Hematopoietic multipotent progenitor cell treated with erythropoietin and hydrocortisone succinate and interleukin-3 and kit ligand, for 15 days (in vitro differentiated cells): ENCODE results near the gene SHF.
"Not testable (repeated sequence)": the region's sequence is repeated elsewhere in the genome, so short reads cannot be mapped to it uniquely, and the experiment has no call there.

Source experiments
- DNase-seq: peaks from one replicate; pipeline ENCODE4 v3.0.0-alpha.2; 2015; ENCODE audit warnings: low spot score

SHF gene, protein sequence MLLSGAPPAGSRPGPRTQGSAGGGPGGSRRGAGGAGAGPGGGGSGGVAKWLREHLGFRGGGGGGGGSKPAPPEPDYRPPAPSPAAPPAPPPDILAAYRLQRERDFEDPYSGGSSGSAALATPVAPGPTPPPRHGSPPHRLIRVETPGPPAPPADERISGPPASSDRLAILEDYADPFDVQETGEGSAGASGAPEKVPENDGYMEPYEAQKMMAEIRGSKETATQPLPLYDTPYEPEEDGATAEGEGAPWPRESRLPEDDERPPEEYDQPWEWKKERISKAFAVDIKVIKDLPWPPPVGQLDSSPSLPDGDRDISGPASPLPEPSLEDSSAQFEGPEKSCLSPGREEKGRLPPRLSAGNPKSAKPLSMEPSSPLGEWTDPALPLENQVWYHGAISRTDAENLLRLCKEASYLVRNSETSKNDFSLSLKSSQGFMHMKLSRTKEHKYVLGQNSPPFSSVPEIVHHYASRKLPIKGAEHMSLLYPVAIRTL

DNA sequence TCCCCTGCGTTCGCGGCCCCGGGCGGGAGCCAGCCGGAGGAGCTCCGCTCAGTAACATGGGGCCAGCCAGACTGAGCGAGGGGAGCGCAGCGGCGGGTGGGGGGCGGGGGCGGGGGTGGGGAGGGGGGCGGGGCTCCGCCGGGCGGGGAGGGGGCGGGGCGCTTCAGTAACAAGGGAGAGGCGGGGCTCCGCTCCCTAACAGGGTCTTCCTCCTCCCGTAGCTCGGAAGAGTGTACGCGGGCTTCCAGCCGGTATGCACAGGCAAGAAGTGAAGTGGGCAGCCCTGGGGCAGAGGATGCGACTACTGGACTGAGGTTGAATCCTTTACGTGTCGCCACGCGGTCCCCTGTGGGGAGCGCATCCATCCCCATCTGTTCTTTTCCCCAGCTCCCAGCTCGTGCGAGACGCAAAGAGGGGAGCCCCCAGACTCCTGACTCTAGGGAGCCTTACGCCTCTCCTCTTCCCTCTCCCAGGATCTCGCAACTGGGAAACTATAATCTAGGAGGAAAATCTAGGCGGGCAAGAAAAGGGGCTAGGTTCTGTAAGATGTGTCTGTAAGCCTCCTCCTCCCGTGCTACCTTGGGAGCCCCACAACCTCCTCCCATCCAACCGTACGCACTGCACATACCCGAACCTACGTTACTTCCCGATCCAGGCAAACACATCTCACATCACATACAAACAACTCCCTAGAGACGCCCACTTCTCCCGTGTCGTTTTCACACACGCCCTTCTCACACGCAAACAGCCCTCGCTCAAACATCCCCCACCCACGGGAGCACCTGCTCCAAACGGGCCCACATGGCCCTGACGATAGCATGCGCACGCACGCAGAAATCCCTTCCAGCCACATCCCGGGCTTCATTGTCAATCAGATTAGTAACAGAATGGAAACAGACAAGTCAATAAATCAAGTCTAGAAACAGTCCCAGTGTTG, at the start of gene SHF:
SHF (minus strand) TSS at position 73 of the 937 bp plus-strand sequence; CDS start at position 58, 15 bp downstream.
- DNase-seq: no peak

DNA sequence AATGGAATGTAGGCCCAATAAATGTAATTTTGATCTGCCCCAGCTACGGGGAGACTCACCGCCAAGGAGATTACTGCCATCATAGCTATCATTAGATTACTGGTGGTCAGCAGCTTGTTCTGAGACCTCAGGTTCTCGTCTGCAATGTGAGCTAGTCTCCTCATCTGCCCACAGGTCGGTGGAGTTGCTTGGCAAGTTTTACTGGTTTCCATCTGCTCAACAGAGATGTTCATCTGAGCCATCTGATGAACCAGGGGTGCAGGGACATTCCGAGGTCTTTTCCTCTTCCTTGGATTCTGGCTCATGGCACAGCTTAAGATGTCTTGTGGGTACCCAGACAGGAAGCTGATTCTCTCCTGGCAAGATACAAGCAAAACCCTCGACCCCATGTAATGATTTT, 49.0 kb upstream of the SHF start:
- not testable (repeated sequence) for DNase-seq

DNA sequence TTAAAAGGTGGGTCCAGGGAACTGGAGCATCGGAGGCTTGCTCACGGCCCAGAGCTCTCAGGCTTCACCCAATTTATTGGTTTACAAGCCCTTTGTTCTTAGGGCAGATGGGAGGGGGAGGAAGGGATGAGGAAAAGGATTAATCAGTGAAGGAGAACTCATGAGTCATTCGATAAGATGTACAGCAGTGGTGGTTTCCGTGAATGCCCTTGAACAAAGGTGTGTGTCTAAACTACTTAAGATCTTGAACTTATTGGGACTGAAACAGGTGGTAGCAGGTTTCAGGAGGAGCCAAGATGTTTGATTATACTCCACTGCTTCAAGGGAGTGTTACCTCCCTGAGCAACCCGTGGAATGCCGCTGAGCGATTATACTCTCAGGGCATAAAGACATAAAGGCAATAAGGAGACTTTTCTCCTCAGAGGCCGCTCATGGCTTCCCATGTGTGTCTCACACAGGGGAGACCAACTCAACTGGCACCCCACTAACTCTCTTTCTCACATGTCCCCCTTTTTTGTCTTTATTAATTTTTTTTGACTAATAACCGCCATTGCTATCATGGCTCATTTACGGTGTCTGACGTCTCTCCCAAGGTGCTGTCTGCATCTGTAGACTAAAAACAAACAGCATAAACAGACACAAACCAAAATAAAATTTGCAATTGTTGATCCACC, 46.9 kb upstream of the SHF start:
- DNase-seq: no peak

DNA sequence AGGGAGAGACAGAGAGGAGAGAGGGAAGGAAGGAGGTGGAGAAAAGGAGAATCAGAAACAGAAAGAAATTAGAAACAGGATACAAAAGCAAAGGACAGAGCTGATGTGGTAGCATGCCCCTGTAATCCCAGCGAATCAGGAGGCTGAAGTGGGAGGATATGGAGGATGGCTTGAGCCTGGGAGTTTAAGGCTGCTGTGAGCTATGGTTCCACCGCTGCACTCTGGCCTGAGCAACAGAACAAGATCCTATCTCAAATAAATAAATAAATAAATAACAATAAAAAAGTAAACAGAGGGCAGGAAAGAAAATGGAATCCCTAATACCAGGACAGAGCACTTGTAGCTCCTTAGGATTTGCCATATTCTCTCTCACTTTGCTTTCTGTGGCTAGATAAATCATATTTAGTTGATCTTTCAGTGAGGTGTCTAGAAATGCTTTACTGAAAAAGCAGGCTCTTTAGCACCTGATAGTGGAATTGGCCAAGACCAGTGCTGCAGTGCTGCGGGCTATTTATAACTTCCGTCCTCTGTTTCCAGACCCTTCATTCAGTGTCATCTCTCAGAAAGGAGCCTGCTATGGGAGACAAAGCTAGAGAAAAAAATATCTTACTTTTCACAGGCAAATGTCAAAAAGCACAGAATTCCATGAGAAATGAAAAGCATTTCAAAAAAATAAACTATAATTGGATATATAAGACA, 44.2 kb upstream of the SHF start:
- DNase-seq: no peak

DNA sequence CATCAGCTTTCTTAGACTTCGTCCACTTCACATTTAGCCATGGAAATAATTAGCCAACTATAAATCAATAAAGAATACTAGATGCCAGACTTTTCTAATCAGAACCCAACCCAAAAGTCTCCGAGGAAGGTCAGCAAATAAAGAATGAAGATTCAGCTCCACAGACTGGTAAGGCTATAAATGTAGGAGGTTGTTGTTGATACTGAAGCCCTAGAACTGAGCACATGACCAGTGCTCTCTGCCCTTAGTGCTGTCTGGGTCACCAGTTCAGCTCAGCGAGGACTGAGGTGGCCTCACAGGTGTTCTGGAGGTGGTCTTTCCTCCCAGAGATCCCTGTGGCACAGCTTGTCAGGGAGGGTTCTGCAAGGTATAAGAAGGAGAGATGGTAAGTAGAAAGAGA, 43.4 kb upstream of the SHF start:
- no peak for DNase-seq

DNA sequence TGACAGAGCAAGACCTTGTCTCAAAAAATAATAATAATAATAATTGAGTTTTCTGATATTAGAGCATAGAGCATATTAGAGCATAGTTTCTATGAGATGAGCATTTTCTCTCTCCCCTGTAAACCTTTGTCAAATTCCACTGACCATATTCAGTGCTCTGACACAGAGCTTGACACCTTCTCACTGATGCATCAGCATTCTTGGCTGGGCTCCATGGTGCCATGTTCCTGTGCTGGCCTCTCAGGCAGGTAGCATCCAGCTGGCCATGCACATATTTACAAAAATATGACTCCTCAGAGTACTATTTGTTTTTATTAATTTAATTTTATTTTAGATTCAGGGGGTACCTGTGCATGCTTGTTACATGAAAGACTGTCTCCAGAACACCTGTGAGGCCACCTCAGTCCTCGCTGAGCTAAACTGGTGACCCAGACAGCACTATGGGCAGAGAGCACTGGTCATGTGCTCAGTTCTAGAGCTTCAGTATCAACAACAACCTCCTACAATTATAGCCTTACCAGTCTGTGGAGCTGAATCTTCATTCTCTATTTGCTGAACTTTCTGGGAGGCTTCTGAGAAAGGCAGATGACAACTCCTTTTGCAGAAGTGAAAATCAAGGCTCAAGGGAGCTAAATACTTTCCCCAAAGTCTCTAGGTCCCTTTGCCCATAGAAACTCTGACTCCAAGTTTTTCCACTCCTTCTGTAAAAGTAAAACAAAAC, 42.6 kb upstream of the SHF start:
- no peak for DNase-seq

DNA sequence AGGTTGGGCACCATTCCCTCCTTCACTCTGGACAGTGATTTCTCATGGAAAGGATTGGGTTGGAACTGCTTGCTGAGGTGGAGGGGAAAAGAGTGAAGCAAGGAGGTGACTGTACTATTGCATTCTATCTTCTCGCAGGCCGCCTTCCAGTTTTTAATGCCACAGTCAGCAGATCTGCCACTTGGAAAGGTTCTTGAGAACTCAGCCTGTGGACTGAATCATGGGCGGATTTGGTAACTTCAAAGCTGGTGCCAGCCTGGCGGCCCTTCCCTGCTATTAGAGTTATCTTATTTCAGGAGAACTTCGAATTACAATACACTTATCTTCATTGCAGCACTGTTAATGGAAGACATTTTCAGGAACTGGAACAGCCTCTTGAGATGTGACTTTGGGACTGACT, 41.2 kb upstream of the SHF start:
- DNase-seq: no peak

DNA sequence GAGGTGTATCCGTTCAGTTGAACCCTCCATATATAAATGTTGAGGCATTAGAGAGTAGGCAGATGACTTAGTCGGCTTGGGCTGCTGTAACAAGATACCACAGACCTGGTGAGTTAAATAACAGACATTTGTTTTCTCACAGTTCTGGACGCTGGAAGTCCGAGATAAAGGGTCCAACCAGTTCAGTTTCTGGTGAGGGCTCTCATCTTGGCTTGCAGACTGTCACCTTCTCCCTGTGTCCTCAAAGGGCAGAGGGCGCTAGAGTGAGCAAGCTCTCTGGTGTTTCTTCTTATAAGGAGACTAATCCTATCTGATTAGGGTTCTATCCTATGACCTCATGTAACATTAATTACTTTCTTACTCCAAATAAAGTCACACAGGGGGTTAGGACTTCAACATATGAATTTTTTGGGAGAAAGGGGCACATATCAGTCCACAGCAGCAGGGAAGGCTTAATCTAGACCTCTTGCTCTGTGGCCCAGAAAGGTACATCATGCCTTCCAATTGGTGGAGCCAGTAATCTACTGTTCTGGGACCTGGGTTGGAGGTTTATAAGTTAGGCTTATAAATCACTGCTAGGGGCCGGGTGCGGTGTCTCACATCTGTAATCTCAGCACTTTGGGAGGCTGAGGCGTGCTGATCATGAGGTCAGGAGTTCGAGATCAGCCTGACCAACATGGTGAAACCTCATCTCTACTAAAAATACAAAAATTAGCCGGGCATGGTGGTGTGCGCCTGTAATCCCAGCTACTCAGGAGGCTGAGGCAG, 37.9 kb upstream of the SHF start:
- no peak for DNase-seq

DNA sequence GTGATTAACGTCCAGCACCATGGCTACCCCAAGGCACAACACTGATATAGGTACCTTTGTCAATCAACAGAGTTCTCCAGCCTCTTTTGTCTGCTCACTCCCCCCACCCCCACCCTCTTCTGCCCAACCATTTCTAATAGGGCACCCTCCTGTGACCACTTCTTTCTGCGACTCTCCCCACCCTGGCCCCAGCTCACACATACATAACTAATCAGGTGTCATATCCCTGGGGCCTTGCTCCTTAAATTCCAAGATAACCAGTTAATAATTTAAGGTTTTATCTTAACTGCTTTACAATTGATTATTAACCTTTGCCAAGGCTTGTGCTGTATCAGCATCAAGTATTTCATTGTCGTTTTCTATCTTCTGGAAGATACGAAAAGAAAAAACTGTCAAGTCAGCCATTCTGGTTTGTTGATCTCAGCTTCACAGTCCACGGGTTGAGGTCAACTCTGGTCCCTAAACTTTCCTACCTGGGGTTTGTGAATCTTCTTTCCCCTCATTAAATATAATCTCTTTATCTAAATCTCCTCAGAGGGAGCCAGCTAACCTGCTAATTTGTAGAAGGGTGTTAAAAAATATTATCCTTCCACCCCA, 37.0 kb upstream of the SHF start:
- no peak for DNase-seq

DNA sequence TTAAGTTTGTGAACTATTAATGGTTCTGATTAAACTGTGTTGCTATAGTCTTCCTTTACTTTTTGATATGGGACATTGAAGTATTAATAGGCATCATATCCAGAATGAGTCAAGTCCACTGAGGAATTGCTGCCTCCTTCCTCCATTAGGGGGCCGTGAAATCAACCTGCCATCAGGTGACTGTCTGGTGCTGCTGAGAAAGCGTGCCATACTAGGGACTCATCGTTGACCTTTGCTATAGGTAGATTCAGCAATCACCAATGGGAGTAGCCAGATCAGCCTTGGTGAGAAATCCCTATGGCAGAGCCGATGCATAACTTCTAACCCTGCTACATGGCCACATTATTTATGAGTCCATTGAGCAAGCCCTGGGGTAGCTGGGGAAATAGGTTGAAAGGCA, 34.2 kb upstream of the SHF start:
- DNase-seq: no peak

DNA sequence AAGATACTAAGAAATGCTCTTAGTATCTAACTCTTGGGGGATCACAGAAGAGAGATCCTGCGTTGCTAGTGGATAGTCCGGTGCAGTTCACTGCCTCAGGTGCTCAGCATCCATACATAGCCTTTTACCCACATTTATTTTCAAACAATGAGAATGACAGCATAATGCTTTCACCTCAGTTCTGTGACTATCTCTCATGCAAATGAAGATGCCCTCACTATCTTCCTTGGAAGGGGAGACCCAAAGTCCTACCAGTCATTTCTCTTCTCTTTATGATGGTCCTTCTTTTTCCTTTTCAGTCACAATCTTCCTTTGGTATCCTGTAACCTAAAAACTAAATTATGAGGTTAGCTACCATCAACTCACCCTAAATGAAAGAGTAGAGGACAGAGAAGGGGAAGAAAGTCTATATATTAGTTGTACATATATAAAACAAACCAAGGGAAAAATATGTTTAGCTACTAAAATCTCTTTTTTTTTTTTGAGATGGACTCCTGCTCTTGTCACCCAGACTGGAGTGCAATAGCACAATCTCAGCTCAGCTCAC, 33.4 kb upstream of the SHF start:
- DNase-seq: no peak

DNA sequence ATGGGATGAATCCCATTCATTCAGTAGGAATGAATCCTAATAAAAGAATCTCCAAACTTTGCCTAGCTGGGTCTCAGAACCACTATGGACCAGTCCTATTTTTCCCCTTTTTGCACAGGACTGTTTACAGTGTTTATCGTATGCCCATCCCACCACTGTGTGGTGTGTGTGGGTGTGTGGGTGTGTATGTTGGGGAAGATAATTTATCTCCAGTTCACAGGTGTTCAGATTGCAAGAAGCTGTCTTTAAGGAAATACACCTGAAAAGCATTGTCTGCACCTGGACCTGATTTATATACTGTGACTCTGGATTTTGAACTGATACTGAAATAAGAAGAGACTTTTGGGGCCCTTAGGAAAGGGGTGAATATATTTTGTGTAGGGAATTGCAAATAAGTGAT, 24.7 kb upstream of the SHF start:
- no peak for DNase-seq

DNA sequence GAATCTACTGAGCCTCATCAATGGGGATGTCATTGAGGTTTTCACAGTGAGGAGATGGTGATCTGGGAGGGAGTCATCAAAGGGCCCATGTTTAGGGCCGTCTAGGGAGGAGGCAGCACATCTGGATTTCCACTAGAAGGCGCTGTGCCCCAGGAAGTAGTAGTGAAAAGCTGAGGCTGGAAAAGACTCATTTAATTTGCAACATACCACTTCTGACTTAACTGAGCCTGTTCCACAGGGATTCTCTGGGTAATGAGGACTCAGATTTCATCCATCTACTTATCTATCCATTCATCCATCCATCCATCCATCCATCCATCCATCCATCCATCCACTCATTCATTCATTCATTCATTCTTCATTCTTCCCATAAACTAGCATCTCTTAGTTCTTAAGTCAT, 17.4 kb upstream of the SHF start:
- peak; percentile 58 for DNase-seq

DNA sequence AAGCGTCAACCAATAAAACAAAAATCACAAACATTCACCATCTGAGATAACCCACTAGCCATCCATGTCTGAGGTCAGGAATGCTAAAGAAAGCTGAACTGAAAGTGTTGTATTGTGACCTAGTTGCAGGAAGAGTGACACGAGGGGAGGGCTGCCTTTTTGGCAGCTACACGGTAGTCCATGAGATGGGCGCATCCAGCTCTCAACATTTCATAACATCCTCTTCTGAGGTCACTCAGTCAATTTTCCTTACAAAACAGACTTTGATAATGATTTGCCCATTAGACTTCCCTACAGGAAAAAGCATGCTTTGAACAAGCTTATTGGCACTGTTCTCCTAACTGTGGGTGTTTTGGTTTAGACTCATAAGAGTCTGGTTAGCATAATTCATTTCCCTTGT, 15.4 kb upstream of the SHF start:
- no peak for DNase-seq

DNA sequence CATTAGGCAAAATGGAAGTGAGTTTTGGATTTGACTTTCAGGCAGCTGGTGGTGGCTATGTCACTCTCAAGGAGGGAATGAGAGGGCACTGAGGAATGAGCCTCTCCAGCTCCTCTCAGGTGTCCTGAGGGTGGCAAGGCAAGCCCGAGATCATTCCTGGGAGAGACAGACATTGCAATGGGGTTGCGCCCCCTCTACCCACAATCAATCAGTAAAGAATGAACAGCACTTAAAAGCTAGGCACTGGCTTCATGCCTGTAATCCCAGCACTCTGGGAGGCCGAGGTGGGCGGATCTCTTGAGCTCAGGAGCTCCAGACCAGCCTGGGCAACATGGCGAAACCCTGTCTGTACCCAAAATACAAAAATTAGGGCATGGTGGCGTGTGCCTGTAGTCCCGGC, 14.1 kb upstream of the SHF start:
- no peak for DNase-seq

DNA sequence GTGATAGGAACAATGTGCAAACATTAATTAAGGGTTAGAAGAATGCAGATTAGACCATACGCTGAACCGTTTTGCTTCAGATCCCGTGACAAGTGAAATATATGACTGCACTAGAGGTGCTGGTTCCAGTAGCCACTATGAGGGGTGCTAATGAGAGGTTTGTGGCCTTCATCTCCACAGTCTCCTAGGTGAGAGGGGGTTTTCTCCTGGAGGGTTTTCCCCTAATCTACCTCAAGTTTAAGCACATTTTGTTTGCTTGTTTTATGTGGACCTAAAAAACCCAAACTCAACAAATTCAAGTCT, 13.7 kb upstream of the SHF start:
- no peak for DNase-seq

DNA sequence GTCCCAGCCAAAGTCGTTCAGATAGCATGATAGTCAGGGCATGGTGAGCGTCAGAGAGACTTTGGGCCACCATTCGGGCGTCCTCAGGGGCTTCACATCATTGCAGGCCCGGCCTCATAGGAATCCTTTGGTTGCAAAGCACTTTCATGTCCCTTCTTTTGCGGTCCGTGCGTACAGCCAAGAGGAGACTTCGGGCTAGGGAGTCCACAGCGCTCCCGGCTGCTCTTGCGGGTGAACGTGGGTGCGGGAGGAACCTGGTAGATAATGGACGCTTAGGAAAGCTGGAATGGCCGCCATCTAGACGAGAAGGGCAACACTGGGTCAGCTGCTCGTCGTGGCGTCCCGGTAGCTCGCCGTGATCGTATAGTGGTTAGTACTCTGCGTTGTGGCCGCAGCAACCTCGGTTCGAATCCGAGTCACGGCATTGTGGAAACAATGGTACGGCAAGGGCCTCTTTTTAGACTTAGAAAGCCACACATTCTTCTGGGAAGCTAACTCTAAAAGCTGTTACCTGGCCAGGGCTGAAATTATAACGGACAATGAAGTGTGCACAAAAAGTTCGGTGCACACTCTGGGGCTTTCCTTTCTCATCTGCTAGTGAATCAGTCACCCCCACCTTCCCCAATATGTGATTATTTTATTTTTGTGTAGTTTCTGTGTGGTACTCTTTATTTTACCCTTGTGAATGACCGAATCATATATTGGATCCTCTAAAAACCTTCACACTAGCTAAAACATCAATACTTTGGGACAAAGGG, 13.2 kb upstream of the SHF start:
- DNase-seq: peak; percentile 53

DNA sequence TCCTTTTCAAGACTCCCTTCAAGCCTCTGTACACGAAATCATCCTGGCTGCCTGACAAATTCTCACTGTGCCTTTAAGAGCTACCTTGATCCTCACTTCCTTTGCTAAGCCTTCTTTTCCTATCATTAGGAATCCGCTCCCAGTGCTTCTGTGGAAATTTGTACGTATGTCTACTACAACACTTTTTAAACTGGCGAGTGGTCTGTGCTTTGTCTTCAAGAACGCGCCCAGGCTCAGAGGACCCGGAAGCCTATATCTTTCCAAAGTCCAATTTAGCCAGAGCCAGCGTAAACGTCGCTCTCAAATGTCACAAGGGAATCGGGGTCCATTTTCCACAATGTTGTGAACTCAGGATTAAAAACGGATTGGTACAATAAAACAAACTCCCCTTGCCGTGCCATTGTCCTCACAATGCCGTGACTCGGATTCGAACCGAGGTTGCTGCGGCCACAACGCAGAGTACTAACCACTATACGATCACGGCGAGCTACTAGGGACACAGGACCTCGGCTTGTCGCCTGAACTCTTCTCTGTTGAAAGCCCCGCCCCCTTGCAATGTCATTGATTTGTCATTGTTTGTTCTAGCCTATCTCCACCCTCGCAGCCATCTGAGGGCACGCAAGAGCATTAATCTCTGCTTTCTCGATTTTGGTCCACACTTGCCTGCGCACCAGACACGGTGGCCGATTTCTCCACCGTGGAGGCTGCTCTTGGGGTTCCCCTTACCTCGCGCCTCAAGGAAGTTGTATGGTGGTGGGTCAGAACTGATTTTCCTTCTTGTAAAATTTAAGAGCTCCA, 12.4 kb upstream of the SHF start:
- peak; percentile 88 for DNase-seq
